ENCODE results near the gene NCOA3.
"Not testable (repeated sequence)": the region's sequence is repeated elsewhere in the genome, so short reads cannot be mapped to it uniquely, and the experiment has no call there.

NCOA3 gene

GRCh38 chr20:47574616-47575364 is 73.1 kb downstream of the NCOA3 start:
- TF ChIP-seq BHLHE40 (IDR thresholded peaks at IDR 0.05; ENCODE audit: borderline replicate concordance) (no peak), ZNF384 (IDR thresholded peaks at IDR 0.05) (no peak), TARDBP (IDR thresholded peaks at IDR 0.05) (no peak), CTBP1 (IDR thresholded peaks at IDR 0.05; ENCODE audit: borderline replicate concordance) (no peak), SUZ12 (IDR thresholded peaks at IDR 0.05) (no peak), FOXM1 (IDR thresholded peaks at IDR 0.05; ENCODE audit: borderline replicate concordance) (no peak), FOXA1 (IDR thresholded peaks at IDR 0.05) (no peak), NFRKB (IDR thresholded peaks at IDR 0.05) (no peak)
- POLR2A ChIA-PET: interaction anchor here (0.7 kb wide), 1 partner anchor 578 kb away, joined by 3 read pairs; no protein-coding TSS in a partner anchor
- no peak for DNase-seq (ENCODE audit: extremely low spot score)
- CTCF ChIA-PET: no interaction called here

- POLR2A ChIA-PET: interaction anchor here (0.6 kb wide), 1 partner anchor 9 kb away, joined by 4 read pairs; no protein-coding TSS in a partner anchor
- TF ChIP-seq L3MBTL2 (conservative IDR thresholded peaks at IDR 0.05): peak; percentile 79
- peak; percentile 58; the same call in 1 of the 2 replicates for TF ChIP-seq ZNF384 (IDR thresholded peaks at IDR 0.05)
- TF ChIP-seq FOXA1 (IDR thresholded peaks at IDR 0.05): no peak
- TF ChIP-seq BHLHE40 (IDR thresholded peaks at IDR 0.05; ENCODE audit: borderline replicate concordance): no peak
- peak; percentile 71 for DNase-seq (ENCODE audit: extremely low spot score)
These were observed 74.9 kb downstream of the NCOA3 start for GRCh38 chr20:47576516-47577033.

GRCh38 chr20:47577314-47577713 is 75.6 kb downstream of the NCOA3 start:
- ChIA-PET POLR2A (interaction anchor here (0.6 kb wide), 1 partner anchor 9 kb away, joined by 4 read pairs; no protein-coding TSS in a partner anchor), CTCF (no interaction called here)
- TF ChIP-seq ELF4 (IDR thresholded peaks at IDR 0.05) (no peak), PKNOX1 (IDR thresholded peaks at IDR 0.05) (no peak), ARNT (IDR thresholded peaks at IDR 0.05) (no peak), L3MBTL2 (conservative IDR thresholded peaks at IDR 0.05) (no peak), LEF1 (IDR thresholded peaks at IDR 0.05; ENCODE audit: borderline replicate concordance) (no peak), SP1 (IDR thresholded peaks at IDR 0.05) (no peak)
- no peak for DNase-seq (ENCODE audit: extremely low spot score)

More at GRCh38 chr20:47576516-47577033, 74.9 kb downstream of the NCOA3 start:
- CTCF ChIA-PET: no interaction called here

- ChIA-PET POLR2A (no interaction called here), CTCF (no interaction called here)
- TF ChIP-seq NFRKB (IDR thresholded peaks at IDR 0.05) (no peak), ZNF384 (IDR thresholded peaks at IDR 0.05) (no peak), SP1 (IDR thresholded peaks at IDR 0.05) (no peak), TARDBP (IDR thresholded peaks at IDR 0.05) (no peak), PKNOX1 (IDR thresholded peaks at IDR 0.05) (no peak)
- DNase-seq (ENCODE audit: extremely low spot score): no peak
These were observed 76.9 kb downstream of the NCOA3 start for GRCh38 chr20:47578543-47578942.

GRCh38 chr20:47580686-47581085 is 79.0 kb downstream of the NCOA3 start:
- DNase-seq (ENCODE audit: extremely low spot score); POLR2A ChIA-PET; CTCF ChIA-PET: not testable (repeated sequence)

- TF ChIP-seq SUZ12 (IDR thresholded peaks at IDR 0.05) (no peak), ELF4 (IDR thresholded peaks at IDR 0.05) (no peak), ZNF384 (IDR thresholded peaks at IDR 0.05) (no peak), FOXM1 (IDR thresholded peaks at IDR 0.05; ENCODE audit: borderline replicate concordance) (no peak), SP1 (IDR thresholded peaks at IDR 0.05) (no peak), FOXA1 (IDR thresholded peaks at IDR 0.05) (no peak)
- no peak for DNase-seq (ENCODE audit: extremely low spot score)
- ChIA-PET POLR2A (no interaction called here), CTCF (no interaction called here)
These were observed 79.4 kb downstream of the NCOA3 start for GRCh38 chr20:47581090-47581489.

- ChIA-PET CTCF (no interaction called here), POLR2A (no interaction called here)
- TF ChIP-seq PKNOX1 (IDR thresholded peaks at IDR 0.05) (no peak), BHLHE40 (IDR thresholded peaks at IDR 0.05; ENCODE audit: borderline replicate concordance) (no peak), ELF4 (IDR thresholded peaks at IDR 0.05) (no peak), CTBP1 (IDR thresholded peaks at IDR 0.05; ENCODE audit: borderline replicate concordance) (no peak), LEF1 (IDR thresholded peaks at IDR 0.05; ENCODE audit: borderline replicate concordance) (no peak), FOXA1 (IDR thresholded peaks at IDR 0.05) (no peak), FOXK2 (IDR thresholded peaks at IDR 0.05) (no peak), ARNT (IDR thresholded peaks at IDR 0.05) (no peak), L3MBTL2 (conservative IDR thresholded peaks at IDR 0.05) (no peak), SUZ12 (IDR thresholded peaks at IDR 0.05) (no peak), SP1 (IDR thresholded peaks at IDR 0.05) (no peak), HDGF (IDR thresholded peaks at IDR 0.05; ENCODE audit: borderline replicate concordance) (no peak), FOXM1 (IDR thresholded peaks at IDR 0.05; ENCODE audit: borderline replicate concordance) (no peak), TARDBP (IDR thresholded peaks at IDR 0.05) (no peak), ZNF384 (IDR thresholded peaks at IDR 0.05) (no peak), NFRKB (IDR thresholded peaks at IDR 0.05) (no peak)
- no peak for DNase-seq (ENCODE audit: extremely low spot score)
These were observed 81.9 kb downstream of the NCOA3 start for GRCh38 chr20:47583551-47583950.
